Testis (tissue), 2 donors: ENCODE data around the gene GDPD1.

ENCODE experiments used
- CTCF ChIP-seq, 3 experiments: fragments of 450-650 bp in 2 of 3; fragments of 200-600 bp in 1 of 3; sonication (generic) in 1 of 3; IDR thresholded peaks; one replicate each; pipeline ENCODE4 v1.5.1; 2016 to 2019; ENCODE audit warnings: antibody characterized with exemption in 3 of 3, mild to moderate bottlenecking in 2 of 3, moderate library complexity in 1 of 3
- POLR2A ChIP-seq: fragments of 450-650 bp; IDR thresholded peaks from one replicate; pipeline ENCODE4 v1.6.1; 2017; ENCODE audit warnings: antibody characterized with exemption, mild to moderate bottlenecking, moderate library complexity

- TF ChIP-seq CTCF (IDR thresholded peaks at IDR 0.05) (peak; percentile 60 to 72 (median 62)), POLR2A (no peak)
Measured at GRCh38 chr17:59220328-59221158, at the start of gene GDPD1.
